H1 (cell line): ENCODE data around the gene CD81. TPM values are rescaled to one million over a fixed set of nuclear protein-coding genes. Genes with fewer than 3 reads are reported as not detected.

ENCODE experiments used
- CBX5 ChIP-seq: fragments of 300-800, 300-1000 bp; sonication (generic); IDR thresholded peaks from 2 replicates; pipeline ENCODE4 v1.7.1; 2016; ENCODE audit warnings: antibody characterized with exemption, low read length, low read depth
- CHD7 ChIP-seq: fragments of 300-600 bp; sonication (generic); IDR thresholded peaks from 2 replicates; pipeline ENCODE4 v1.7.1; 2012; ENCODE audit warnings: low read length, moderate library complexity, mild to moderate bottlenecking, inconsistent platforms; ENCODE audit not compliant: insufficient replicate concordance
- CTBP2 ChIP-seq: IDR thresholded peaks from 2 replicates; pipeline ENCODE4 v1.7.0; 2011; ENCODE audit warnings: borderline replicate concordance, mild to moderate bottlenecking, moderate library complexity, mixed read lengths, low read length; ENCODE audit not compliant: insufficient read depth, insufficient read length
- GABPA ChIP-seq: IDR thresholded peaks from 2 replicates; pipeline ENCODE4 v1.6.1; 2011; ENCODE audit warnings: mild to moderate bottlenecking, low read length, moderate library complexity, borderline replicate concordance; ENCODE audit not compliant: insufficient read depth
- YY1 ChIP-seq: IDR thresholded peaks from 2 replicates; pipeline ENCODE4 v1.6.1; 2011; ENCODE audit warnings: low read depth, mild to moderate bottlenecking, low read length
- polyA plus RNA-seq, 7 experiments: library from polyadenylated mRNA; depleted of rRNA in 3 of 7; stranded (reverse) in 5 of 7; unstranded in 2 of 7; fragments of >200 nt in 5 of 7; fragments of 200-250 nt in 2 of 7; gene quantifications; 1 replicate in 5 of 7; 2 replicates in 1 of 7; 4 replicates in 1 of 7; pipeline versions ENCODE4 v1.2.1 to v1.2.3, GENCODE V29; 2011 to 2013; ENCODE audit warnings: missing spikeins in 2 of 7, mixed read lengths in 2 of 7
- total RNA-seq: library from RNA; stranded (reverse); fragmentation: NEBNext Ultra II Directional; extraction: Animal tissue kit (Norgen Biotek cat#: 25700); gene quantifications from 2 replicates; pipeline ENCODE4 v1.2.1, GENCODE V29; 2021

The CD81 gene
- total and polyA plus RNA-seq, 2 of the 8 experiments (the other 6 are each of a cell fraction or from before 2014, with no cell fraction given): 238 to 309 TPM

- TF ChIP-seq CHD7 (no peak), GABPA (no peak), CBX5 (no peak), CTBP2 (no peak), YY1 (no peak)
- TF ChIP-seq, all 59 proteins: peak for 0
Observed at GRCh38 chr11:2393111-2393868, 16.2 kb downstream of the CD81 start (continued).
